GM12878 (cell line): ENCODE measurements around the gene TNRC18.

Experiments
- EGR1 ChIP-seq, 2 experiments: IDR thresholded peaks; 1 replicate in 1 of 2; 2 replicates in 1 of 2; pipeline ENCODE4 v1.6.1; 2011 to 2012; ENCODE audit warnings: low read depth in 2 of 2, low read length in 2 of 2, borderline replicate concordance in 1 of 2, mild to moderate bottlenecking in 1 of 2, moderate library complexity in 1 of 2
- POLR2A ChIP-seq: IDR thresholded peaks from 2 replicates; pipeline ENCODE4 v1.6.1; 2011; ENCODE audit warnings: low read depth, mild to moderate bottlenecking, low read length
- TF ChIP-seq, protein P1 (sequence below): fragments of 450-650 bp; IDR thresholded peaks from 2 replicates; pipeline ENCODE4 v1.6.1; 2014; ENCODE audit warnings: mild to moderate bottlenecking
- TF ChIP-seq, protein P2 (sequence below), 3 experiments: IDR thresholded peaks in 2 of 3; conservative IDR thresholded peaks in 1 of 3; 2 replicates each; pipeline ENCODE4 v1.5.1; 2011; ENCODE audit warnings: low read depth in 3 of 3, low read length in 3 of 3, mild to moderate bottlenecking in 3 of 3, control low read depth in 2 of 3, moderate library complexity in 2 of 3, inconsistent platforms in 1 of 3, mixed read lengths in 1 of 3; ENCODE audit not compliant: control insufficient read depth in 2 of 3, insufficient read depth in 1 of 3; ENCODE audit errors: extremely low read depth in 1 of 3

DNA sequence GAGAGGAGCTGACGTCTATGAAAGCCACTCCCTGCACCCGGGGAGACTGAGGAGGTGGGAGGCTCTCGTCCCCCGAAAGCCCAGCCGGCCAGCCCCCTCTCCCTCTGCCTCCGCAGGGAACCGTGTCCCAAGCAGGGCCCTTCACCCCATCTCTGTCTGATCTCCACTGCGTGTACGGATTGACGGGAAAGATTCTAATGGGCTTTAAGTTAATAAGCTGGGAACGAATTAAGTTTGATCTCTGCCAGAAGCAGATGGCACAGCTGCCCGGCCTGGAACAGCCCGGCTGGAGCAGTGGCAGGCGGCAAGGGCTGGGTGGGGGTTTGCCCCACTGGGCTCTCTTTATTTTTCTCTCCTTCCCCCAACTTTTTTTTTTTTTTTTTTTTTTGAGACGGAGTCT, 147.0 kb downstream of the TNRC18 start:
- TF ChIP-seq, protein P1, sequence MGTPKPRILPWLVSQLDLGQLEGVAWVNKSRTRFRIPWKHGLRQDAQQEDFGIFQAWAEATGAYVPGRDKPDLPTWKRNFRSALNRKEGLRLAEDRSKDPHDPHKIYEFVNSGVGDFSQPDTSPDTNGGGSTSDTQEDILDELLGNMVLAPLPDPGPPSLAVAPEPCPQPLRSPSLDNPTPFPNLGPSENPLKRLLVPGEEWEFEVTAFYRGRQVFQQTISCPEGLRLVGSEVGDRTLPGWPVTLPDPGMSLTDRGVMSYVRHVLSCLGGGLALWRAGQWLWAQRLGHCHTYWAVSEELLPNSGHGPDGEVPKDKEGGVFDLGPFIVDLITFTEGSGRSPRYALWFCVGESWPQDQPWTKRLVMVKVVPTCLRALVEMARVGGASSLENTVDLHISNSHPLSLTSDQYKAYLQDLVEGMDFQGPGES = no peak
- no peak for TF ChIP-seq EGR1 (IDR thresholded peaks at IDR 0.05; ENCODE audit: borderline replicate concordance in 1 of 2, low read depth in 2 of 2, low read length in 2 of 2)
- TF ChIP-seq, protein P2, sequence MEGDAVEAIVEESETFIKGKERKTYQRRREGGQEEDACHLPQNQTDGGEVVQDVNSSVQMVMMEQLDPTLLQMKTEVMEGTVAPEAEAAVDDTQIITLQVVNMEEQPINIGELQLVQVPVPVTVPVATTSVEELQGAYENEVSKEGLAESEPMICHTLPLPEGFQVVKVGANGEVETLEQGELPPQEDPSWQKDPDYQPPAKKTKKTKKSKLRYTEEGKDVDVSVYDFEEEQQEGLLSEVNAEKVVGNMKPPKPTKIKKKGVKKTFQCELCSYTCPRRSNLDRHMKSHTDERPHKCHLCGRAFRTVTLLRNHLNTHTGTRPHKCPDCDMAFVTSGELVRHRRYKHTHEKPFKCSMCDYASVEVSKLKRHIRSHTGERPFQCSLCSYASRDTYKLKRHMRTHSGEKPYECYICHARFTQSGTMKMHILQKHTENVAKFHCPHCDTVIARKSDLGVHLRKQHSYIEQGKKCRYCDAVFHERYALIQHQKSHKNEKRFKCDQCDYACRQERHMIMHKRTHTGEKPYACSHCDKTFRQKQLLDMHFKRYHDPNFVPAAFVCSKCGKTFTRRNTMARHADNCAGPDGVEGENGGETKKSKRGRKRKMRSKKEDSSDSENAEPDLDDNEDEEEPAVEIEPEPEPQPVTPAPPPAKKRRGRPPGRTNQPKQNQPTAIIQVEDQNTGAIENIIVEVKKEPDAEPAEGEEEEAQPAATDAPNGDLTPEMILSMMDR (IDR thresholded peaks at IDR 0.05 in 2 of 3, conservative IDR thresholded peaks at IDR 0.05 in 1 of 3; ENCODE audit: control insufficient read depth in 2 of 3, extremely low read depth in 1 of 3, insufficient read depth in 1 of 3, low read depth in 3 of 3, low read length in 3 of 3) = no peak
- no peak for TF ChIP-seq POLR2A
